Measurements from ENCODE around the gene CSNK1G1. TPM values are rescaled to one million over a fixed set of nuclear protein-coding genes. Genes with fewer than 3 reads are reported as not detected.

The CSNK1G1 gene
- total and polyA plus RNA-seq, 12 donors: 1.9 to 9.4 (median 7.4) TPM

Other genes with a start within 250 kb of the CSNK1G1 start
- gene SNX22, start 204.4 kb downstream of the CSNK1G1 start, total RNA-seq: 10 to 100 TPM in 1 of 10 donors, 1 to 10 TPM in 6, under 1 TPM in 3; 0.66 to 10.0 (median 1.6) TPM
- gene SNX22, start 204.4 kb downstream of the CSNK1G1 start, polyA plus RNA-seq: 1 to 10 TPM; 1.4 to 9.3 TPM
- 100 to 1,000 TPM in 3 of 10 donors, 10 to 100 TPM in 7; 60.3 to 178 (median 83.7) TPM for gene PPIB, start 193.2 kb downstream of the CSNK1G1 start, total RNA-seq
- gene PPIB, start 193.2 kb downstream of the CSNK1G1 start, polyA plus RNA-seq: 100 to 1,000 TPM; 237 to 600 TPM
- gene PCLAF, start 25.3 kb upstream of the CSNK1G1 start, total RNA-seq: 1 to 10 TPM in 1 of 10 donors, under 1 TPM in 4, not detected in 5; 0.17 to 4.5 (median 0.42) TPM
- gene PCLAF, start 25.3 kb upstream of the CSNK1G1 start, polyA plus RNA-seq: 1 to 10 TPM in 1 of 2 donors, under 1 TPM in 1; 0.71 to 1.4 TPM
- 10 to 100 TPM; 15.3 to 20.0 (median 17.4) TPM for gene TRIP4, start 31.7 kb upstream of the CSNK1G1 start, total RNA-seq
- gene TRIP4, start 31.7 kb upstream of the CSNK1G1 start, polyA plus RNA-seq: 10 to 100 TPM; 12.8 to 17.2 TPM
- gene ZNF609, start 104.4 kb upstream of the CSNK1G1 start, total RNA-seq: 10 to 100 TPM; 13.7 to 19.2 (median 16.6) TPM
- gene ZNF609, start 104.4 kb upstream of the CSNK1G1 start, polyA plus RNA-seq: 1 to 10 TPM; 4.0 to 5.3 TPM

Data from heart right ventricle (tissue), 12 donors.